ENCODE measurements around the gene MRPL41. TPM values are rescaled to one million over a fixed set of nuclear protein-coding genes. Genes with fewer than 3 reads are reported as not detected.
A peak's percentile ranks its signal among the peaks of the same experiment; 100 is the strongest.
"Not testable (repeated sequence)": the region's sequence is repeated elsewhere in the genome, so short reads cannot be mapped to it uniquely, and the experiment has no call there.

The MRPL41 gene
- total RNA-seq, 2 experiments from 2014 or later = 51.6 to 52.6 TPM

- POLR2A ChIA-PET = no interaction called here
- Mint-ChIP-seq H3K9me3 (no peaks in the 10 kb centered on the region), H3K36me3 (ENCODE audit: low read depth) (peaks cover 34% of the 10 kb centered on the region), H3K27me3 (no peaks in the 10 kb centered on the region), H3K27ac (no peak overlapping the region), H3K4me1 (peaks cover 12% of the 10 kb centered on the region), H3K4me3 (no peak overlapping the region)
- CTCF ChIA-PET = no interaction called here
- DNase-seq = no peak
These were observed 31.7 kb downstream of the MRPL41 start for GRCh38 chr9:137583347-137583746.

DNA sequence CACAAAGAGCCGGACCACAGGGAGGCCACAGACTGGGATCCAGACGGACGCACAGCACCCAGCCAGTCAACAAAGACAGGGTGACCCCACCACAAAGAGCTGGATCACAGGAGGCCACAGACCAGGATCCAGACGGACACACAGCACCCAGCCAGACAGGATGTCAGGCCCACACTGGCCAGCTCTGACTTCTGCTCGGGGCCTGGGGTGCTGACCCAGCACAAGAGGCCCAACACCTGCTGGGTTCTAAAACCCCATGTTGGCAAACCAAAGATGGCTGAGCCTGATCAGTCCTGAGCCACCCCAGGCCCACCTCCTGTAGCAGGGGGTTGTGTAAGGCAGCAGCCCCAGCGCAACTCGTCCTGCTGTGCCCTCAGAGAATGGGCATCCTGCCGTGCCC, 32.3 kb downstream of the MRPL41 start:
- Mint-ChIP-seq H3K27me3 (no peaks in the 10 kb centered on the region), H3K4me3 (no peak overlapping the region), H3K27ac (no peak overlapping the region), H3K4me1 (peaks cover 17% of the 10 kb centered on the region), H3K9me3 (no peaks in the 10 kb centered on the region), H3K36me3 (ENCODE audit: low read depth) (peaks cover 35% of the 10 kb centered on the region)
- ChIA-PET POLR2A (no interaction called here), CTCF (no interaction called here)
- no peak for DNase-seq

- Mint-ChIP-seq H3K4me1 (peaks cover 20% of the 10 kb centered on the region), H3K27ac (no peak overlapping the region), H3K27me3 (no peaks in the 10 kb centered on the region), H3K9me3 (no peaks in the 10 kb centered on the region), H3K4me3 (no peak overlapping the region), H3K36me3 (ENCODE audit: low read depth) (peaks cover 30% of the 10 kb centered on the region)
- POLR2A ChIA-PET = no interaction called here
- CTCF ChIA-PET = interaction anchor here (2.6 kb wide), 1 partner anchor 7 kb away, joined by 18 read pairs; no protein-coding TSS in a partner anchor
- DNase-seq = no peak
These were observed 35.2 kb downstream of the MRPL41 start for GRCh38 chr9:137586854-137587253.

DNA sequence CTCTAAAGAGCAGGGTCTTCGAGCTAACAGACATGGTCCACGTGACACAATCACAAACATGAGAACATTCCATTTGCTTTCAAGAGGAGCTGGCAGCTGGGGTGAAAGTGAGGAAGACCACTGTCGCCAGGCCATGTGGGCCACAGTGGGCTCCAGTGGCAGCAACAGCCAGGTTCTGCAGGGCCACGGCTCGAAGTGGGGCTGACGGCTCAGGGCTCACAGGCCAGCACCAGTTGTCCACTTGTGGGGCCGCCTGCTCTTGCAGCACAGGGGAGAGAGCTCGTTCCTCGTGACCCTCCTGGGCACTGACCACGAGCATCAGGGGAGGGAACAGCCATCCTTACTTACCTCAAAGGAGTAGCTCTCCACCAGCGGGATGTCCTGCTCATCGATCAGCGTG, 36.6 kb downstream of the MRPL41 start:
- POLR2A ChIA-PET = interaction anchor here (0.7 to 2.4 kb wide), 3 partner anchors 9 to 68 kb away, joined by 3 to 10 read pairs (median 3); partner anchors contain the start of gene DPH7
- Mint-ChIP-seq H3K9me3 (no peaks in the 10 kb centered on the region), H3K4me1 (peaks cover 22% of the 10 kb centered on the region), H3K36me3 (ENCODE audit: low read depth) (peaks cover 23% of the 10 kb centered on the region), H3K27ac (no peak overlapping the region), H3K27me3 (no peaks in the 10 kb centered on the region), H3K4me3 (peak overlapping the region; percentile 54)
- CTCF ChIA-PET = interaction anchor here (2.6 kb wide), 1 partner anchor 8 kb away, joined by 18 read pairs; no protein-coding TSS in a partner anchor
- no peak for DNase-seq

- Mint-ChIP-seq H3K27me3 (no peaks in the 10 kb centered on the region), H3K9me3 (no peaks in the 10 kb centered on the region), H3K4me3 (peak overlapping the region; percentile 84), H3K4me1 (peaks cover 22% of the 10 kb centered on the region), H3K36me3 (ENCODE audit: low read depth) (peaks cover 23% of the 10 kb centered on the region), H3K27ac (peak overlapping the region; percentile 31)
- ChIA-PET POLR2A (interaction anchor here (0.7 to 2.4 kb wide), 4 partner anchors 10 to 67 kb away, joined by 3 to 10 read pairs (median 3); partner anchors contain the start of genes DPH7 and MRPL41), CTCF (interaction anchor here (2.6 kb wide), 1 partner anchor 9 kb away, joined by 18 read pairs; no protein-coding TSS in a partner anchor)
- no peak for DNase-seq
These were observed 37.2 kb downstream of the MRPL41 start for GRCh38 chr9:137588891-137589290.

- POLR2A ChIA-PET = interaction anchor here (0.9 to 2.4 kb wide), 6 partner anchors 10 to 38 kb away, joined by 3 to 10 read pairs (median 5); partner anchors contain the start of genes DPH7, EHMT1 and MRPL41
- no peaks in the 10 kb centered on the region for H3K9me3 Mint-ChIP-seq
- peak overlapping the region; percentile 66 for H3K27ac Mint-ChIP-seq
- CTCF ChIA-PET = interaction anchor here (2.6 to 2.7 kb wide), 2 partner anchors 10 kb away, joined by 11 to 18 read pairs; partner anchors contain the start of gene DPH7
- H3K27me3 Mint-ChIP-seq = no peaks in the 10 kb centered on the region
- H3K36me3 Mint-ChIP-seq (ENCODE audit: low read depth) = peaks cover 23% of the 10 kb centered on the region
- H3K4me1 Mint-ChIP-seq = peaks cover 22% of the 10 kb centered on the region
- H3K4me3 Mint-ChIP-seq = peak overlapping the region; percentile 84
- DNase-seq = no peak
These were observed 37.9 kb downstream of the MRPL41 start for GRCh38 chr9:137589441-137590122.

DNA sequence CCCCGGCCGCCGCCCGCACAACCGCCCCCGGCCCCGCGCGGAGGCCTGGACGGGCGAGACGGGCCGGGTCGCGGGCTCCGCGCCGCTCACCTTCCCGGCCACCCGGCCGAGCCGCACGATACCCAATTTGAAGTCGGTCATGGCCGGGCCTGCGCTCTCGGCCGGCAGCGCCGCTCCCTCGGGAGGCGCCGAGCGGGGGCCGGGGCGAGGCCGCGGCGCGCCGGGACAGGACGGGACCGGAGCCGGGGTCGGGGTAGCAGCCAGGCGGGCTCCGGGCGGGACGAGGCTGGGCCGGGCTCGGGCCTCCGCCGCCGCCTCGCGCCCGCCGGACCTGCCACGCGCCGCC, 38.4 kb downstream of the MRPL41 start:
- ChIA-PET POLR2A (interaction anchor here (1.0 to 1.8 kb wide), 5 partner anchors 11 to 38 kb away, joined by 3 to 10 read pairs (median 7); partner anchors contain the start of genes ARRDC1, DPH7 and EHMT1), CTCF (interaction anchor here (0.6 to 2.7 kb wide), 6 partner anchors 8 to 66 kb away, joined by 3 to 11 read pairs (median 3); partner anchors contain the start of genes DPH7 and EHMT1)
- peaks cover 22% of the 10 kb centered on the region for H3K4me1 Mint-ChIP-seq
- DNase-seq = no peak
- H3K4me3 Mint-ChIP-seq = no peak overlapping the region
- peaks cover 23% of the 10 kb centered on the region for H3K36me3 Mint-ChIP-seq (ENCODE audit: low read depth)
- H3K27me3 Mint-ChIP-seq = no peaks in the 10 kb centered on the region
- H3K27ac Mint-ChIP-seq = no peak overlapping the region
- H3K9me3 Mint-ChIP-seq = no peaks in the 10 kb centered on the region

DNA sequence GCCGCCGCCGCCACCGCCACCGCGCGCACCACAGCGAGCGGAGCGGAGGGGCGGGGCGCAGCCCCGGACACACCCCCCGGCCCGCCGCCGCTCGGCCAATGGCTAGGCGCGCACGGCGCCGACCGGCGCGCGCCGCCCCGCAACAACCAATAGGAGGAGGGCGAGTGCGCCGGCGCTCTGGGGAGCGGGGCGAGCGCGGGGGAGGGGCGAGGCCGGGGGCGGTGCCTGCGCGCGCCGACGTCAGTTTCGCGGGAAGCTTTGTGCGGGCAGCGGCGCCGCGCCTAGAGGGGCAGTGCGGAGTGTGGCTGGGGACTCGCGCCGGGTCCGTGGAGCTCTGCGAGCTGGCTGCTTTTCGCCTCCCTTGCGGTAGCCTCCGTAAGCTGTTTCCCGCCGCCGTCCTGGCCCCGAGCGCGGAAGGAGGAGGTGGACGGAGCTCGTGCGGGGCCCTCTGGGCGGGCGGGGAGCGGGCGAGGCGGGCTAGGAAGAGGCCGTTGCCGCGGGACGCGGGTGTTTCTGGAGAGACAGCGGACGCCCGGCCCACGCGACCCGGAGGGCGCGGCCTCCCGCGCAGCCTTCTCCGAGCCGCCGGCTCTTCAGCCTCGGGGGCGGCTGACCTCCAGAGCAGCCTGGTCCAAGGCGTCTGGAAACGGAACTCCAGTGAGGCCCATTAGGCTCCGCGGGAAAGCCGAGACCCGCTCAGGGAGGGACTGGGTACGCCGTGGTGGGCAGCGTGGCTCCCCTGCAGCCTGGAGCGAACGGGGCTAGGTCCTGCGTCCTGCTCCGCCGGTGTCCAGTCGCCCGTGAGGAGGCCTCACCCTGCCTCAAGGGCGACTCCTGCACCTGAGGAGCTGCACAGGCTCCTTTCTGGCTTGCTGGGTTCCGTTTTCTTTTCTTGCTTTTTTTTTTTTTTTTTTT, 39.0 kb downstream of the MRPL41 start, which contains the start of gene ZMYND19:
ZMYND19 (minus strand) TSS at position 44 of the 915 bp plus-strand sequence. CDS start 249 bp downstream, outside the sequence.
- ChIA-PET CTCF (interaction anchor here (0.6 to 2.7 kb wide), 7 partner anchors 8 to 66 kb away, joined by 3 to 11 read pairs (median 3); partner anchors contain the start of genes DPH7, EHMT1 and MRPL41), POLR2A (interaction anchor here (0.6 to 1.8 kb wide), 7 partner anchors 9 to 198 kb away, joined by 3 to 10 read pairs (median 7); partner anchors contain the start of genes ARRDC1, DPH7 and EHMT1)
- peak; percentile 90 for DNase-seq
- H3K4me1 Mint-ChIP-seq = peaks cover 22% of the 10 kb centered on the region
- H3K36me3 Mint-ChIP-seq (ENCODE audit: low read depth) = peaks cover 23% of the 10 kb centered on the region
- H3K27ac Mint-ChIP-seq = peak within 1 kb of the TSS; percentile 83
- H3K9me3 Mint-ChIP-seq = no peaks in the 10 kb centered on the region
- peak within 1 kb of the TSS; percentile 92 for H3K4me3 Mint-ChIP-seq
- H3K27me3 Mint-ChIP-seq = no peaks in the 10 kb centered on the region

DNA sequence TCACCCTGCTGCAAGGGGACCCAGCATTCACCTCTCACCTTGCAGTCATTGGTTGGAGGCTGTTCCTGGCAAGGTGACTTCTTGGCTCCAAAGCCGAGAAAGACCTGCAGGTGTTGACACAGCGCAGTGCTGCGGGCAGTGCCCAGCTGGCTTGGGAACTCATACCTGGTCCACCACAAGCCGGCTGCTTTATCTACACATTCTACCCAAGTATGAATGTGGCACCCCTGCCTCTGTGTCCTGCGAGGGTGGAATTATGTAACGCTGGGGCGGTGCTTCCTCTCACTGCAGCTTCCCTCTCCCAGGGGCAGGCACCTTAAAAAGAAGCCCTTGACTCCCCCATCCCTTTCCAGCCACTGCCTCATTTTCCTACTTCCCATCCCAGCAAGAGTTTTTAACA, 41.1 kb downstream of the MRPL41 start:
- DNase-seq = no peak
- peaks cover 21% of the 10 kb centered on the region for H3K4me1 Mint-ChIP-seq
- H3K4me3 Mint-ChIP-seq = no peak overlapping the region
- H3K27ac Mint-ChIP-seq = no peak overlapping the region
- H3K9me3 Mint-ChIP-seq = no peaks in the 10 kb centered on the region
- POLR2A ChIA-PET = interaction anchor here (1.2 to 1.5 kb wide), 2 partner anchors 11 to 26 kb away, joined by 3 to 12 read pairs; partner anchors contain the start of gene EHMT1
- CTCF ChIA-PET = no interaction called here
- no peaks in the 10 kb centered on the region for H3K27me3 Mint-ChIP-seq
- peaks cover 6% of the 10 kb centered on the region for H3K36me3 Mint-ChIP-seq (ENCODE audit: low read depth)

DNA sequence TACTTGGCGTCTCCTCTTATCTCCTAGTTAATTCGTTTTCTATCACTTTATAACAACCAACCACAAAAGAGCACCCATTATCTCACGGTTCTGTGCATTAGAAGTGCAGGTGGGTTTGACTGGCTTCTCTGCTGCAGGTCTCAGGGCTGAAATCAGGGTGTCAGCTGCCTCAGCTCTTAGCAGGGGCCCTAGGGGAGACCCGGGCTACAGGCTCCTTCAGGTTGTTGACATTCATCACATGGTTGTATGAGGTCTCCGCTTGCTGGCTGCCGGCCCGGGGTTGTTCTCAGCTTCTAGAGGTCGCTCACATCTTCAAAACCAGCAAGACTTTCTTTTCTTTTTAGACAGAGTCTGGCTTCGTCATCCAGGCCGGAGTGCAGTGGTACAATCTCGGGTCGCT, 41.5 kb downstream of the MRPL41 start:
- H3K27ac Mint-ChIP-seq = no peak overlapping the region
- no peaks in the 10 kb centered on the region for H3K9me3 Mint-ChIP-seq
- peaks cover 2% of the 10 kb centered on the region for H3K36me3 Mint-ChIP-seq (ENCODE audit: low read depth)
- ChIA-PET POLR2A (interaction anchor here (1.2 to 1.5 kb wide), 2 partner anchors 11 to 26 kb away, joined by 3 to 12 read pairs; partner anchors contain the start of gene EHMT1), CTCF (no interaction called here)
- H3K27me3 Mint-ChIP-seq = no peaks in the 10 kb centered on the region
- no peak overlapping the region for H3K4me3 Mint-ChIP-seq
- H3K4me1 Mint-ChIP-seq = peaks cover 18% of the 10 kb centered on the region
- DNase-seq = no peak

DNA sequence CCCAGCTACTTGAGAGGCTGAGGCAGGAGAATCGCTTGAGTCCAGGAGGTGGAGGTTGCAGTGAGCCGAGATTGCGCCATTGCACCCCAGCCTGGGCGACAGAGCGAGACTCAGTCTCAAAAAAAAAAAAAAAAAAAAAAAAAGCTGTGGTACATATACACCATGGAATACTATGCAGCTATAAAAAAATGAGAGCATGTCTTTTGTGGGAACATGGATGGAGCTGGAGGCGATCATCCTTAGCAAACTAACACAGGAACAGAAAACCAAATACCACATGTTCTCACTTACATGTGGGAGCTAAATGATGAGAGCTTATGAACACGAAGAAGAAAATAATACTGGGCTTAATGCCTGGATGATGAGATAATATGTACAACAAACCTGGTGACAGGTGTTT, 44.9 kb downstream of the MRPL41 start:
- H3K9me3 Mint-ChIP-seq; H3K4me1 Mint-ChIP-seq; H3K27ac Mint-ChIP-seq; POLR2A ChIA-PET; H3K36me3 Mint-ChIP-seq (ENCODE audit: low read depth); DNase-seq; H3K4me3 Mint-ChIP-seq; H3K27me3 Mint-ChIP-seq: not testable (repeated sequence)
- CTCF ChIA-PET = interaction anchor here (0.6 kb wide), 1 partner anchor 211 kb away, joined by 3 read pairs; no protein-coding TSS in a partner anchor

- no peaks in the 10 kb centered on the region for H3K9me3 Mint-ChIP-seq
- no peak overlapping the region for H3K4me3 Mint-ChIP-seq
- peaks cover 4% of the 10 kb centered on the region for H3K27me3 Mint-ChIP-seq
- CTCF ChIA-PET = no interaction called here
- POLR2A ChIA-PET = interaction anchor here (1.2 kb wide), 1 partner anchor 20 kb away, joined by 4 read pairs; the partner anchor contains the start of gene EHMT1
- no peak overlapping the region for H3K27ac Mint-ChIP-seq
- peaks cover 17% of the 10 kb centered on the region for H3K4me1 Mint-ChIP-seq
- no peak for DNase-seq
- no peaks in the 10 kb centered on the region for H3K36me3 Mint-ChIP-seq (ENCODE audit: low read depth)
These were observed 47.3 kb downstream of the MRPL41 start for GRCh38 chr9:137598943-137599342.

Data from activated CD4-positive, alpha-beta memory T cell treated with anti-CD3 and anti-CD28 coated beads, Interleukin-2, amount 10 ng/mL, durations not matched to agents 7 days and 5 days (primary cell).